Ectodermal cell (in vitro differentiated cells): ENCODE measurements around the gene OR8A1.

Experiments
- H3K27ac ChIP-seq: 2 replicates; pipeline ENCODE4 v1.7.0; 2013; ENCODE audit warnings: mild to moderate bottlenecking, low read depth, low read length; ENCODE audit not compliant: insufficient read depth, poor library complexity, severe bottlenecking
- H3K27me3 ChIP-seq: 2 replicates; pipeline ENCODE4 v1.7.0; 2013; ENCODE audit warnings: mild to moderate bottlenecking, low read length; ENCODE audit not compliant: insufficient read depth, control insufficient read depth, poor library complexity, severe bottlenecking
- H3K36me3 ChIP-seq: one replicate; pipeline ENCODE4 v1.7.0; 2013; ENCODE audit warnings: low read length; ENCODE audit not compliant: control insufficient read depth, insufficient read depth
- H3K4me1 ChIP-seq: one replicate; pipeline ENCODE4 v1.7.0; 2013; ENCODE audit warnings: low read length; ENCODE audit not compliant: control insufficient read depth, insufficient read depth
- H3K4me3 ChIP-seq: 2 replicates; pipeline ENCODE4 v1.7.0; 2013; ENCODE audit warnings: low read depth, low read length, control low read depth; ENCODE audit not compliant: insufficient read depth
- H3K9me3 ChIP-seq: 2 replicates; pipeline ENCODE4 v1.7.0; 2013; ENCODE audit warnings: mild to moderate bottlenecking, low read length, moderate library complexity; ENCODE audit not compliant: control insufficient read depth
- WGBS, 2 experiments: methylation state at CpG; one replicate each; pipeline ENCODE4 v1.1.7; 2013; ENCODE audit warnings: missing lambda C conversion rate in 2 of 2; 5-methylcytosine and 5-hydroxymethylcytosine counted together

OR8A1 gene

GRCh38 chr11:124610295-124610694 is 40.5 kb downstream of the OR8A1 start:
- Histone ChIP-seq H3K36me3 (no peaks in the 10 kb centered on the region), H3K4me1 (no peaks in the 10 kb centered on the region), H3K9me3 (no peaks in the 10 kb centered on the region), H3K4me3 (no peak overlapping the region), H3K27ac (no peak overlapping the region), H3K27me3 (no peaks in the 10 kb centered on the region)
- 87 to 88% methylated on average over 2 of the region's 2 CpGs for WGBS, 2 experiments

- Histone ChIP-seq H3K4me1 (no peaks in the 10 kb centered on the region), H3K9me3 (no peaks in the 10 kb centered on the region), H3K27me3 (no peaks in the 10 kb centered on the region), H3K4me3 (no peak within 1 kb of the TSS), H3K27ac (no peak within 1 kb of the TSS), H3K36me3 (no peaks in the 10 kb centered on the region)
- 90 to 92% methylated on average over 5 of the region's 5 CpGs for WGBS, 2 experiments
Measured at GRCh38 chr11:124611064-124611463, 41.3 kb downstream of the OR8A1 start, which contains the start of gene PANX3. Gene PANX3 (plus strand): TSS chr11:124611428. CDS start chr11:124611557, 129 bp downstream.

GRCh38 chr11:124612045-124612444 is 42.2 kb downstream of the OR8A1 start:
- no peaks in the 10 kb centered on the region for H3K9me3 ChIP-seq
- no peaks in the 10 kb centered on the region for H3K36me3 ChIP-seq
- WGBS, 2 experiments: 95 to 97% methylated on average over 3 of the region's 3 CpGs
- H3K27me3 ChIP-seq: no peaks in the 10 kb centered on the region
- H3K4me3 ChIP-seq: no peak overlapping the region
- H3K4me1 ChIP-seq: no peaks in the 10 kb centered on the region
- H3K27ac ChIP-seq: no peak overlapping the region

- no peaks in the 10 kb centered on the region for H3K27me3 ChIP-seq
- H3K4me3 ChIP-seq: no peak overlapping the region
- H3K4me1 ChIP-seq: no peaks in the 10 kb centered on the region
- H3K27ac ChIP-seq: no peak overlapping the region
- no peaks in the 10 kb centered on the region for H3K9me3 ChIP-seq
- no peaks in the 10 kb centered on the region for H3K36me3 ChIP-seq
- WGBS, 2 experiments: 83 to 86% methylated on average over 10 of the region's 10 CpGs
Measured at GRCh38 chr11:124612567-124613246, 42.9 kb downstream of the OR8A1 start.

GRCh38 chr11:124618863-124619262 is 49.1 kb downstream of the OR8A1 start:
- Histone ChIP-seq H3K9me3 (no peaks in the 10 kb centered on the region), H3K4me1 (peaks cover 4% of the 10 kb centered on the region), H3K27ac (no peak overlapping the region), H3K4me3 (no peak overlapping the region), H3K36me3 (no peaks in the 10 kb centered on the region), H3K27me3 (peaks cover 21% of the 10 kb centered on the region)
- 92 to 93% methylated on average over 5 of the region's 5 CpGs for WGBS, 2 experiments
